ENCODE data around the gene RXRA.

The RXRA gene

DNA sequence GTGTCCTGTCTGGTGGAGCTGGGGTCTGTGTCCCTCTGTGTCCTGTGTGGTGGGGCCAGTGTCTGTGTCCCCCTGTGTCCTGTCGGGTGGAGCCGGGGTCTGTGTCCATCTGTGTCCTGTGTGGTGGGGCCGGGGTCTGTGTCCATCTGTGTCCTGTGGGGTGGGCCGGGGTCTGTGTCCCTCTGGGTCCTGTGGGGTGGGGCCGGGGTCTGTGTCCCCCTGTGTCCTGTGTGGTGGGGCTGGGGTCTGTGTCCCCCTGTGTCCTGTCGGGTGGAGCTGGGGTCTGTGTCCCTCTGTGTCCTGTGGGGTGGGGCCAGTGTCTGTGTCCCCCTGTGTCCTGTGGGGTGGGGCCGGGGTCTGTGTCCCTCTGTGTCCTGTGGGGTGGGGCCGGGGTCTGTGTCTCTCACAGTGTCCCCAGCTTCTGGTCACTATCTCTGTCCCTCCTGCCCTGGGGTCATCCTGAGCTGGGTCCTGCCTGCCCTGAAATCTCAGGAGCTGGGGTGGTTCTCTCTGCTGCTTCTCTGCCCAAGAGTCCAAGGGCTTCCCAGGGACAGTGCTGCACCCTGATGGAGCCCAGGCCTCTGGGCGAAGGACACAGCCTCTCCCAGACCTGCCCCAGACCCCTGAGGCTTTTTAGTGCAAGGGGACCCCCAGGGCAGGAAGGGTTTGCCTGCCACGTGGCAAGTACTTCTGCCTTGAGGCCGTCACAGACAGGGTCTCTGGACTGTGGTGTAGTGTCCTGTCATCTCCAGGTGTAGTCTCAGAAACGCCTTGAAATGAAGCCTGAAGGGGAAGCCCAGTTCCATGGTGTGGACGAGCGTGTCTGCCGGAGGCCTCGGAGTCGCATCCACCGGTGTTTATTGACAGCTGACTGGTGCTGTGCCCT lies 131.3 kb downstream of the RXRA start:
- no peak for DNase-seq

GRCh38 chr9:134458207-134459108 lies 132.2 kb downstream of the RXRA start:
- DNase-seq = no peak

DNA sequence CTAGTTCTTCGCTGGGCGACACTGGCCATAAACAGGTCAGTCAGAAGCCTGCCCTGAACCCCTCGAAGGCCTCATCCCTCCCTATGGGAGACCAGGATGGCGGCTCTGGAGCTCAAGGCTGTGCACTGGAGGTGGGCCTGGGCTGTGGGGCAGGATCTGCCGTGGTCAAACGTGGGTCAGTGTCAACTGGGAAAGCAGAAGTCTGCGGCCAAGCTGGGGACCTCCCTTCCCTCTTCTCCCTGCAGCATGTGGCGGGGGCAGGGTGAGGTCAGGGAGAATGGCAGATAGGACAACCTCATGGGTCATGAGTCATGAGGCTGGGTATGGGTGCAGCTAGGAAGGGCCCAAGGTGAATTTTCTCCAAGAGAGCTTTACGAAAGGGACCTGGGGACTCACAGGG lies 132.9 kb downstream of the RXRA start:
- no peak for DNase-seq

GRCh38 chr9:134459573-134459972 lies 133.3 kb downstream of the RXRA start:
- DNase-seq = no peak

DNA sequence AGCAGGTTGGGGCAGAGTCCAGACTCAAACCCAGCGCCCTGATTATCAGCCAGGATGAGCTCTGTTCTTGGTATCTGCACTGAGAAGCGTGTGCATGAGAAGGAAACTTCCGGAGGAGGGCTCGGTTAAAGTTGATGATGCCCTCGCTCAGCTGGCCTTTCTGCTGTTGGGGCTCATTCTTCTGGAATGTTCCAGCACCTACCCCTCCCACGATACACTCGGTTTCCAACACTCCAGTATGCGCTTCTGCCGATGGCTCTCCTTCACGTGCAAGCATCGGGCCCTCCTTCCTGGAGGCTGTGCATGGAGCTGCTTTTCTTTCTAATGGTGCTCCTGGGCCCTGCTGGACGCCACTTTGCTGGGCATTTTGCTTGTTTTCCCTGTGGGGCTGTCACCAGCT lies 134.0 kb downstream of the RXRA start:
- no peak for DNase-seq

DNA sequence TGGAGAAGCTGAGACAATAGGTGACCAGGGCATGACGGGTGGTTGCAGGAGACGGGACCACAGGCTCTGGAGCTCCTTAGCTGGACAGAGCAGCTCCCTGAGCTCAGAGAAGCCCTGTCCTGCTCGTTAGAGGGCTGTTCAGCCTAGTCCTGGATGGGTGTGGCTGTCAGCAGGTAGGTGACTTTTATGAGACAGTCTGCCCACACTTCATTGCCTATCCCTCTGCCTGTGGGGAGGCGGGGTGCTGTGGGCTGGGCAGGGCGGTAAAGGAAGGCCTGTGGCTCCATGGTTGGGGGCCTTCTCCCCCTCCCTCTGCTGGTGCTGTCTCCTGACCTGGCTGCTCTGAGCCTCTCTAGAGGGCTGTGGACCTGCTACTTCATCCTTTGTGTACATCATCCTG lies 134.6 kb downstream of the RXRA start:
- no peak for DNase-seq

DNA sequence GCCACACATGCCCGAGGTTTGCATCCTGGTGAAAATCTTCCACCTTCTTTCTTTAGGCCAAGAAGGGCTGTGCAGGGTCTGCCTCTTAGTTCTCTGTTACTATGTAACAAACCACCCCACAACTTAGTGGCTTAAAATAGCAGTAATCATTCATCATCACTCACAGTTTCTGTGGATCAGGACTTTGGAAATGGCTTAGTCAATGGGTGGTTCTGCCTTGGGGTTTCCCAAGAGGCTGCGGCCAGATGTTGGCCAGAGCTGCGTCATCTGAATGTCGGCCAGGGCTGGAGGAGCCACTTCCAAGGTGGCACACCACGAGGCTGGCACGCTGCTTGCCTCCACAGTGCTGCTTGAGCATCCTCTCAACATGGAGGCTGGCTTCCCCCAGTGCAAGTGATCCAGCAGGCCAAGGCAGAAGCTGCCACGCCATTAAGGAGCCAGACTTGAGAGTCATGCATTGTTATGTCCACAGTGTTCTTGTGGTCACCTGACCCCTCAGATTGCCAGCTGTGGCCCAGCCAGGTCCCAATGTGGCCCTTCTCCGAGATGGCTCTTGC lies 135.2 kb downstream of the RXRA start:
- no peak for DNase-seq

DNA sequence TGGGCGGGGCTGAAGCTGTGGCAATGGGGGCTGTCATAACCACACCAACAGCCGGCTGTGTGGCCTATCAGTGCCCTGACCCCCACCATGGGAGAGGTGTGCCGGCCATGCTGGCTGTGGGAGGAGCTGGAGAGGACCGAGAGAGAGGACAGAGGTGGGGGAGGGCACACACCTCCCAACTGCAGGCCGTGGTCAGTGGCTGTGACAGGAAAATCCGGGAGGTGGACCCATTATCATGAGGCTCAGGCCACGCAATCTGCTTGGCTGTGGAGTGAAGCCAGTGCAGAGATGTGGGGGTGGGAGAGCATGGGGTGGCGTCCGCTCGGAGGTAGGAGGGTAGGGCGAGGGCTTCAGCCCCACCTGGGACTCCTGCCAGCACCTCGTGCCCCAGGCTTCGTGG lies 136.1 kb downstream of the RXRA start:
- DNase-seq = no peak

DNA sequence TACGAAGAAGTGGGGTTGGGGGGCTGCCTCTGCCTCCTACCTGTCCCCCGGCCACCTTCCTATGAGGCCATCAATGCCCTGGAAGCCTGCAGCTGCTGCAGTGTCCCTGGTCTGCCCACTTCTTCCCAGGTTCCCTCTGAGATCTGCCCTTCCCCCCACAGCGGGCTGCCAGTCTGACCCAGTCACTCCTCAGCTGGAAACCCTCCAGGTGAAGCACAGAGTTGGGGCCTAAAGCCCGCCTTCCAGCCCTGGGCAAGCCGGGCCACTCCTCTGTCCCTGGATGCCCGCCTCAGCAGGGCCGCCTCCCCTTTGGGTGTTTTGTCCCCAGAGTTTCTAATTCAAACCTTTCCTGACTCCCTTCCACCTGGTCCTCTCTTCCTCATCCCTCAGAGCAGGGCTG lies 137.0 kb downstream of the RXRA start:
- DNase-seq = no peak

- DNase-seq = no peak
These were observed 140.8 kb downstream of the RXRA start for GRCh38 chr9:134466869-134467616.

DNA sequence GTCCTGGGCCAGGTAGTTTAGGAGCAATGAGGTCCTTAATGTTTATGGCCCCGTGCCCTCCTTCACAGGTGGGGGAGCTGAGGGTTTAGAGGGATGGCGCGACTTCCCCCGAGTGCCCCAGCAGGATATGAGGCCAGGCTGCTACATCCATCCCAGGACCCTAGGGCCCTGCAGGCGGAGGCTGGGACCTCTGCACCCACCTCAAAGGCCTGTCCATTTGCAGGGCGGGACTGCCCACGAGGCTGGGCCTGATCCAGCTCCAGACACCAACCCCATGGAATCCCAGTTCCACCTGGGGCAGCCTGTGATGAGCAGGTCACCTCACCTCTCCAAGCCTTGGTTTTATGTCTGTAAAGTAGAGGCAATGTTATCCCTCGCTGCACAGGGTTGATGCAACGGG lies 142.1 kb downstream of the RXRA start:
- no peak for DNase-seq

- no peak for DNase-seq
These were observed 143.0 kb downstream of the RXRA start for GRCh38 chr9:134469041-134469875.

GRCh38 chr9:134472256-134472655 lies 146.0 kb downstream of the RXRA start:
- DNase-seq = no peak

GRCh38 chr9:134473141-134474054 lies 147.1 kb downstream of the RXRA start:
- DNase-seq = no peak

- no peak for DNase-seq
These were observed 147.8 kb downstream of the RXRA start for GRCh38 chr9:134474055-134474370.

- no peak for DNase-seq
These were observed 148.9 kb downstream of the RXRA start for GRCh38 chr9:134475011-134475790.

DNA sequence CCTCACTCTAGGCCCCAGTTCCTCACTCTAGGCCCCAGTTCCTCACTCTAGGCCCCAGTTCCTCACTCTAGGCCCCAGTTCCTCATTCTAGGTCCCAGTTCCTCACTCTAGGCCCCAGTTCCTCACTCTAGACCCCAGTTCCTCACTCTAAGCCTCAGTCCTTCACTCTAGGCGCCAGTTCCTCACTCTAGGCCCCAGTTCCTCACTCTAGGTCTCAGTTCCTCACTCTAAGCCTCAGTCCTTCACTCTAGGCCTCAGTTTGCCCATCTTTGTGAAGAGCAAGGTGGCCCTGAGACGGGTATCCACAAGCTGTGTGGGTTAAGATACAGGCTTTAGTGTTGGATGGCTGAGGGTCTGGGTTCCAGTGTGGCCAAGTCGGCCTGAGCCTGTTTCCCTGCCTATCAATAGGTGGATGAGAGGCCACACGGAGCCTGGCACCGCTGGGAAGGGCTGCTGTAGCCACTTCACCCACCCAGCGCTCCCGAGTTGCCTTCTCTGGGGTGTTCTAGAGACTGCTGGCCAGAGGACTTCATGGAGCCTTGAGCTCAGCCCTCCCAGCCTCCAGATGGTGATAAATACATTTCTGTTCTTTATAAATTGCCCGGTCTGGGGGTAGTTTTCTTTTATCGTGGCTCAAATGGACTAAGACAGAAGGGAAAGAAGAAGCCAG lies 150.2 kb downstream of the RXRA start:
- no peak for DNase-seq

- DNase-seq = no peak
These were observed 150.7 kb downstream of the RXRA start for GRCh38 chr9:134476942-134477335.

DNA sequence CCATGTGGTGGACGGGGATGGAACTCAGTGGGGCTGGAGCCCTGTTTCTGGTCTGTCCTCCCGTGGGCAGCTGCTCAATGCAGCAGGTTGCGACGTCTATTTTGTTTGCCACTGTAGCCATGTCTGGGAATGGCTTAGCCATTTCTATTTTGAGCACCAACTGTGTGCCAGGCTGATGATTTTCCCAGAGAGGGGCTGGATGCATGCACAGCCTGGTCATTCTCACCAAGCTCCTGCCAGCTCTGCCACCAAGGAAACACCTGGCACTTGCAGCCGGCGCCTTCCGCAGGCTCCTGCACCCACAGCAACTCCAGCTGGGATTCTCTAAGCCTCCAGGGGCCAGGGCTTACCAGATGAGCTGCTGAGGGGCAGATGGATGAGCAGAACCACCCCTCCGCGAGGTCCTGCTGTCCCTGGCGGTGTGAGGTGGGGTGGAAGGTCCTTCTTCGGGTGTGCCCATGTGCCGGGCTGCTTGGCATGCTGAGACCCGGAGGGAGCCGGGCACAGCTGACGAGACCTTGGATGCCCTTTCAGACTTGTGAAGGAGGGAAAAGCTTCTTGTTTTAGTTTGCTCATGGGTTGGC lies 151.2 kb downstream of the RXRA start:
- no peak for DNase-seq

Data from activated naive CD4-positive, alpha-beta T cell treated with Interleukin-2 at 50 U/mL for 16 hours (primary cell).